GM21619 (cell line): ENCODE measurements around the gene C3orf18.

Experiments
- ATAC-seq: cut with Tn5 transposase; IDR thresholded peaks from one replicate; pipeline ENCODE4 v1.9.1; 2021; ENCODE audit not compliant: unreplicated experiment

The C3orf18 gene

DNA sequence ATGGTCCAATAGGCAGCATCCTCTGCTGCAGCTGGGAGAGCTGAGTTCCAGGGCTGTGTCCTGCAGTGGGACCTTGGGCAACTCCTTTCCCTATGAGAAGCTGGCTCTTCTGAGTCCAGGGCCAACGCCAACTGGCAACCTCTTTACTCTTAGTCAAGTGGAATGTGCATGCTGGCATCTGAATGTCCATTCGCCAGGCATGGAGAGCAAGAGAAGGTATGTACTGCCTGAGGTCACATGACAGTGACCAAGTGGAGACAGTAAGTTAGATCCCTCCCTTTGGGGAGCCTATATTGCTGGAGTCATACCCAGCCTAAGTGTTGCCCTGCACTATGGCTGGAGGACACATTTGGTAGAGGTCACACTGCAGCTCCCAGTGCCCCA, 13.9 kb upstream of the C3orf18 start:
- no peak for ATAC-seq

DNA sequence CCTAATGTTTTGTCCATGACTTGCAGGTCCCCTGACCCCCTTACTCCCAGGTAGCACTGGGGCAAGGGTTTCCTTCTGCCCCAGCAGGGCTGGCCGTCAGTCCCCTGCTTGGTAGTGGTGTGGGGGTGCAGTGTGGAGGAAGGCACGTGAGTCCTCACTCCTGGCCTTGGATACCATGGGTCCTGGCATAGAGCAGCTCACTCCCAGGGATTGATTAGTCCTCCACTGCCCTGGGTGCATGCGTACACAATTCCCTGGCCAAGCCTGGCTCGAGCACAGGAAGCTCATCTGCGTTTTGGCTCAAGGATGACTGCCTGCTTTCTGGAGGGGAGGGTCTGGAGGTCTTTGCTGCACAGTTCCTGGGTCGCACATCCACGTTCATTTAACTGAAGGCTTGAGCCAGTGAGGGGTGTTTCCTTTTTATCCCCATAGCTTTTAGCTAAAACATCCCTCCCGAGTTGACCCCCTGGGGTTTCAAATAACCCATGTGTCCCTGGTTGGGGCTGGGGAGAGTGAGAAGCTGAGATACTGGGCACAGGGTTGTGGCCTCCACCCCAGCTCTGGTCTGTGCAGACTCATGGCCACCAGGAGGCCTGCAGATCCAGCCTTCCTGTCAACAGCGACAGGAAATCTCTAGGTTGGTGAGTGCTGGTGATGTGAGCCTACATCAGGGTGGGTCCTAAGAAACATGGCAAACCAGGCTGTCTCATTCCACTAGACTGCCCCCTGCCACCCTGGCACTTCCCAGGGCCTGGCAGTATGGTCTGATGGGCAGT, 13.3 kb upstream of the C3orf18 start:
- no peak for ATAC-seq

DNA sequence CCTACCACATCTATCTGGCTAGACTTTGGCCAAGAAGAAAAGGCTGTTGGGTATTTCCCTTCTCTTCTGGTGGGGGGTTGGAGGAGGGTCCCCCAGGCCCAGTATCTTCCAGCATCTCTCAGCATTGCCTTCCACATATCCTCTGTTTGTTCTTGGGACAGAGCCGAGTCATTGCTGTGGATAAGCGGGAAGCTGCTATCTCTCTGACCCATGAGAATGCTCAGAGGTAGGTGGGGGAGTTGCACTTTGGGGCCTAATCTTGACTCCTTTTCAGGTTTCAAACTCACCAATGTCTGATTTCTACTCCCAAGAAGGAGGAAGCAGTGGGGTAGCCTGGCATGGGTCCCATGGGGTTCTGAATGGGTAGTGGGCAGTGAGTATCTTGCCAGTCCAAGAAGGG, 9.8 kb upstream of the C3orf18 start:
- ATAC-seq = no peak

GRCh38 chr3:50575372-50575771, 7.8 kb upstream of the C3orf18 start:
- ATAC-seq = no peak

- ATAC-seq = no peak
These were observed 6.9 kb upstream of the C3orf18 start for GRCh38 chr3:50574444-50574831.

GRCh38 chr3:50573566-50574443, 6.3 kb upstream of the C3orf18 start:
- ATAC-seq = no peak

- no peak for ATAC-seq
These were observed 5.3 kb upstream of the C3orf18 start for GRCh38 chr3:50572801-50573371.

- no peak for ATAC-seq
These were observed 4.6 kb upstream of the C3orf18 start for GRCh38 chr3:50572158-50572557.

DNA sequence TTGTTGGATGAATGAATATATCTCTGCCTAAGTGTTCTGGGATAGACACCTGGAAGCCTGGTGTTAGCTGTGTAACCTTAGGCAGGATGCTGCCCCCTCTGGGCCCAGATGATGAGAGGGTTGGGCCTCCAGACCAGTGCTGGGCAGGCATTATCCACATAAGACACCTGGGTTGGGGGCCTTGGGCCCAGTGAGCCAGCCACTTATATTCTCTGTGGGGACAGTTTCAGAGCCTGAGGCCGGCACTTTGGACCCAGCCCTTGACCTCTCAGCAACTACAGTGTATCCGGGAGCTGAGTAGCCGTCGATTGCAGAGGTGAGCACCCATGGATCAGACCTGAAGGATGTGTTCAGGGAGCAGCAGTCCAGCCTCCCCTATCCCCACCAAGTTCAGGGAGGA, 3.9 kb upstream of the C3orf18 start:
- ATAC-seq = no peak

GRCh38 chr3:50570508-50571279, 3.1 kb upstream of the C3orf18 start:
- no peak for ATAC-seq

GRCh38 chr3:50568947-50569749, 1.6 kb upstream of the C3orf18 start, which contains the start of gene HEMK1:
Gene HEMK1, plus strand, starts transcription at chr3:50569522. Its CDS starts 1,583 bp downstream, at chr3:50571105.
- peak; percentile 59 for ATAC-seq

DNA sequence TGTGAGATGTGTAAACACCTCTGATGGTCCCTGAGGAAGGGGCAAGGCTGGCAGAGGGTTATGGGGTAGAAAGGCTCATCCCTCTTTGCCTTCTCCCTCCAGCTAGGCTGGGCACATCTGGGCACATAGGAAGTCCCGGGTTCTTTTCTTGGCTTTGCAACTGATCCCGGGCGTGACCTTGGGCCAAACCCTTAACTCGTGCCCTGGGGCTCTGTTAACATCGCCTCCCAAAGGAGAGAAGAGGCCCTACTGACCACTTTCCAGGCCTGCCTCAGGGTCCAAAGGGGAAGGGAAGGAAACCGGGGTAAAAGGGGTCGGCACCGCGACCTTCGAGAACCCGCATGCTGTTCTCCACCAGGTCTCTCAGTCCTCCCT, 549 bp downstream of the C3orf18 start:
- ATAC-seq = no peak

DNA sequence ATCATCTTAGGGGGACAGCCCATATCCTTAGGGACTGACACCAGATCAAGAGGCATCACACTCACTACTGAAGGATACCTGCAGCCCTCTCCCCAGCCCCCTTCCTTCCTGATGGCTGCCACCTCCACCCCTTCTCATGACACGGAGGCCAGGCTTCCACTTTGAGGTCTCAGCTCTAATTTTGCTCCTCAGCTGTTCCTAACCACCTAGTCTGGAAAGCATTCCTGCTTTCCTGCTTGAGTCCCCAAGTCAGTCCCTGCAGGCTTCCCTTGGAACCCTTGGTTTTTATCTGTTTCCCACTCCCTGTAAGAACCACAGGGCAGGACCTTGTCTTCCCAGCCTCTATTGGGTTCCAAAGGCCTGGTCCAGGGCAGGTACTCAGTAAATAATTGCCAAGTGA, 3.2 kb downstream of the C3orf18 start:
- no peak for ATAC-seq

- ATAC-seq = no peak
These were observed 3.7 kb downstream of the C3orf18 start for GRCh38 chr3:50563867-50564266.

GRCh38 chr3:50562861-50563260, 4.7 kb downstream of the C3orf18 start:
- ATAC-seq = no peak

DNA sequence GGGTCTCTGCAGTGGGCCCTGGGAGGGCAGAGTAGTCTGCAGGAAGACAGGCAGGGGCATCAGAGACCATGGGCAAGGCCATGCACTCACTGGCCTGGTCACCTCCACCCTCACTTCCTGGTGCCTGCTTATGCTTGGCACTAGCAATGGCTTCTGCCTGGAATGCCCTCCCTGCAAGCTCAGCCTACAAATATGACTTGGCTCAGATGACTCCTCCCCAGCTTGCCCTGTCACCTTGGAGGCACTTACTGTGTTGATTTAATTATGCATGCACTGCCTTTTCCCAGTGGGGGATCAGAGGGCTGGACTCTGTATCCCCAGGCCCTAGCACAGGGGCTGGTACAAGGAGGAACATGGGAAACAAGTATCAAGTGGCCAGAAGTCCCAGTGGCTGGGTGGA, 7.8 kb downstream of the C3orf18 start:
- ATAC-seq = no peak

DNA sequence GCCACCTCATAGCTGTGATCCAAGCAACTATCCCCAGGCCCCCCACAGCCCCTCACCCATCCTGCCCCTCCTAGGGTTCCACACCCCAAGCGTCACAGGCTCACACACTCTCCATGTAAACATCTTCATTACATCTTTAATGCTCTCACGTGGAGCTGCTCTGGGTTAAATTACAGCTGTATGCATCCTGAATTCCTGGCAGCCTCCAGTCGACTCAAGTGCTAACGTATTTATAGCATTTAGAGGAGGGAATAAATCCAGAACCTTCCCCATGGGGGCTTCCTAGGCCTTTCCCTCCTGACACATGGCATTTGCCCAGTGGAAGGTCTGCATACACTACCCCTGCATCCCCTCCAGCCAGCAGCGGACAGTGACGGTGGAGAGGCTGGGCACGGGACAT, 9.6 kb downstream of the C3orf18 start:
- ATAC-seq = no peak

DNA sequence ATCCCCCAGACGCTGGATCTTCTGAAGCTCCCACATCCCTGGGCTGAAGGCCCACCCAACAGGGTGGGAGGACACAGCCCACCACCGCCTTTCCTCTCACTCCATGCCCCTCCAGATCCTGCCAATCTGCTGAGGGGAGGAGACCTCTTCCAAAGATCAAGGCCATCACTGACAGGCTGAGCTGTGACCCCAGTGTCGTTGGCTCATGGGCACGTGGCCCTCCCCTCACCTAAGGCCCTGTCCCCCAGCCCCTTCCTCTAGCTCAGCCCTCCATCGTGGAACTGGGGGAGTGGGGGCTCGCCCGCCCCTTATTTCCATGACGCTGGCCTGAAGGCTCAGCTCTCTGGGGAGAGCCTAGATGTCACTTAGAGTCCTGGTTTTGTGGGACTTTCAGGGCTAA, 10.4 kb downstream of the C3orf18 start:
- ATAC-seq = no peak

DNA sequence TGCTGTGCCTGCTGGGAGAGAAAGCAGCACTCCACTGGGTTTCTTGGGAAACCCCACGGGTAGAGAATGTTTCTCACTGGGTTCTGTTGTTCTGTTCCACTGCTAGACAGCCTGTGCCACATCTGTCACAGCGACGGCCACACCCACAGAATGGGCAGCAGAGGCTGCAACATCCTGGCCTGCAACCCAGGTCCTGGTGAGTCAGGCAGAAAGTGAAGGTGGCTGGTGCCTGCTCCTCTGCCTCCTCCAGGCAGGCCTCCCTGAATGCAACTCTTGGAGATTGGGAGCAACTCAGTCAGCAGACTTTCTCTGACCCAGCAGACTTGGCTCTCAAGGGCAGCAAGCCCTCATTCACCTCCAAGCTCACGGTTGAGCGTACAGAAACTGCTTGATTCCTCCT, 13.0 kb downstream of the C3orf18 start:
- no peak for ATAC-seq

DNA sequence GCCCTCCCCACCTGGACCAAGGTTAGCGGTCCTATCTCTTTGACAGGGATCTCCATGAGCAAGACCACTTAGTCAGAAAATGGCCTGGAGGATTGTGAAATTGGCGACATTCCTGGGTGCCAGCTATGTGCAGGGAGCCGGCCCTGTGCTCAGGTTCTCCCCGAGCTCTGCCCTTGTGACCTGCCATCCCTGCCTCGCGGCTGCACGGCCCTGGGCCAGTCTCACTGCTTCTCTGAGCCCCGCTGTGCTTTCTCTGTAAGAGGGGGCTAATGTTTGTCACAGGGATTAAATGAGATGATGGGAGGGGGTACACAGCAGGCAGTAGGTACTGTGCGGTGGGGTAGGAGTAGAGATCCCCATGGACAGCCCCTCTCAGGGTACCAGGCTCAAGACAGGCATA, 14.9 kb downstream of the C3orf18 start:
- no peak for ATAC-seq
